Measurements from ENCODE around the gene RPS3. TPM values are rescaled to one million over a fixed set of nuclear protein-coding genes. Genes with fewer than 3 reads are reported as not detected.

The RPS3 gene
- total RNA-seq, 1 donor from 2014 or later: 7,110 TPM

DNA sequence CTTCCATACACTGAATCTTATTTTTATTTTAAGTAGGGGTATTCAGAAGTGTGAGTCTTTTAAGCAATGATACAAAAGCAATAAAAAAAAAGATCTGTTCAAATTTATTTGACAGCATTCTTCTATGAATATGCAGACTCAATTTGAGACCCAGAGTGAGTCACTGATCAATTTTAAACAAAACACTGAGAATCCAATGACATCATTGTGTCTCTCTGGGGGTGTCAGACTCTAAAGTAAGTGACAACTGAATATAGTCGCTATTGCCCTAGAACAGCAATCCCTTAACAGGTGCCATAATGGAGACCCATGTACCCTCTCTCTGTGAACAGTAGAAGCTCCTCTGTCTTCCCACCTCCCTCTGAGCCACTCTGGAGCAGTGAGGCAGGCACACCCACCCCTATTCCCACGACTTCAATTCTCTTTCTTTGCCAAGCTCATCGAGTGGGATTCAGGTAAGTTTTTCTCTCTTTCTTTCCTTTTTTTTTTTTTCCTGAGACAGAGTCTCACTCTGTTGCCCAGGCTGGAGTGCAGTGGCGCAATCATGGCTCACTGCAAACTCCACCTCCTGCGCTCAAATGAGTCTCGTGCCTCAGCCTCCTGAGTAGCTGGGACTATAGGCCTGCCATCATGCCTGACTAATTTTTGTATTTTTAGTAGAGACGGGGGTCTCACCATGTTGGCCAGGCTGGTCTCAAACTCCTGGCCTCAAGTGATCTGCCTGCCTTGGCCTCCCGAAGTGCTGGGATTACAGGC, 5.1 kb upstream of the RPS3 start:
- FAIRE-seq: no peak
- TF ChIP-seq, protein P1, sequence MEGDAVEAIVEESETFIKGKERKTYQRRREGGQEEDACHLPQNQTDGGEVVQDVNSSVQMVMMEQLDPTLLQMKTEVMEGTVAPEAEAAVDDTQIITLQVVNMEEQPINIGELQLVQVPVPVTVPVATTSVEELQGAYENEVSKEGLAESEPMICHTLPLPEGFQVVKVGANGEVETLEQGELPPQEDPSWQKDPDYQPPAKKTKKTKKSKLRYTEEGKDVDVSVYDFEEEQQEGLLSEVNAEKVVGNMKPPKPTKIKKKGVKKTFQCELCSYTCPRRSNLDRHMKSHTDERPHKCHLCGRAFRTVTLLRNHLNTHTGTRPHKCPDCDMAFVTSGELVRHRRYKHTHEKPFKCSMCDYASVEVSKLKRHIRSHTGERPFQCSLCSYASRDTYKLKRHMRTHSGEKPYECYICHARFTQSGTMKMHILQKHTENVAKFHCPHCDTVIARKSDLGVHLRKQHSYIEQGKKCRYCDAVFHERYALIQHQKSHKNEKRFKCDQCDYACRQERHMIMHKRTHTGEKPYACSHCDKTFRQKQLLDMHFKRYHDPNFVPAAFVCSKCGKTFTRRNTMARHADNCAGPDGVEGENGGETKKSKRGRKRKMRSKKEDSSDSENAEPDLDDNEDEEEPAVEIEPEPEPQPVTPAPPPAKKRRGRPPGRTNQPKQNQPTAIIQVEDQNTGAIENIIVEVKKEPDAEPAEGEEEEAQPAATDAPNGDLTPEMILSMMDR (IDR thresholded peaks at IDR 0.05; ENCODE audit: insufficient read depth, low read length, severe bottlenecking): no peak

DNA sequence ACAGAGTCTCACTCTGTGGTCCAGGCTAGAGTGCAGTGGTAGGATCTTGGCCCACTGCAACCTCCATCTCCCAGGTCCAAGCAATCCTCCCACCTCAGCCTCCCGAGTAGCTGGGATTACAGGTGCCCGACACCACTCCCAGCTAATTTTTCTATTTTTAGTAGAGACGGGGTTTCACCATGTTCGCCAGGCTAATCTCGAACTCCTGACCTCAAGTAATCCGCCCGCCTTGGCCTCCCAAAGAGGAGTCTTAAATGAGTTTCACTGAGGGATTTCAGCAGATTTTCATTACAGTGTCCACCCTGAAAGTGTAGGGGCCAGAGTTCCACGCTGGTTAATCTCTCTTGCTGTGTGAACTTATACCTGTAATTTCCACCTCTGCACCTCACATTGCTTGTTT, 412 bp upstream of the RPS3 start:
- FAIRE-seq (no peak), DNase-seq (ENCODE audit: low read depth) (no peak)
- TF ChIP-seq, protein P1 (IDR thresholded peaks at IDR 0.05; ENCODE audit: insufficient read depth, low read length, severe bottlenecking): no peak
- H3K4me3 ChIP-seq (ENCODE audit: low read depth, low read length): no peak overlapping the region
- H3K36me3 ChIP-seq (ENCODE audit: control insufficient read depth, insufficient read depth, low read length): peaks cover 22% of the 10 kb centered on the region
- no peaks in the 10 kb centered on the region for H3K27me3 ChIP-seq (ENCODE audit: control insufficient read depth, insufficient read depth, low read length)

More for the DNA sequence above, 5.1 kb upstream of the RPS3 start:
- H3K4me3 ChIP-seq (ENCODE audit: low read depth, low read length): no peak overlapping the region
- H3K36me3 ChIP-seq (ENCODE audit: control insufficient read depth, insufficient read depth, low read length): no peaks in the 10 kb centered on the region
- H3K27me3 ChIP-seq (ENCODE audit: control insufficient read depth, insufficient read depth, low read length): no peaks in the 10 kb centered on the region
- DNase-seq (ENCODE audit: low read depth): no peak

DNA sequence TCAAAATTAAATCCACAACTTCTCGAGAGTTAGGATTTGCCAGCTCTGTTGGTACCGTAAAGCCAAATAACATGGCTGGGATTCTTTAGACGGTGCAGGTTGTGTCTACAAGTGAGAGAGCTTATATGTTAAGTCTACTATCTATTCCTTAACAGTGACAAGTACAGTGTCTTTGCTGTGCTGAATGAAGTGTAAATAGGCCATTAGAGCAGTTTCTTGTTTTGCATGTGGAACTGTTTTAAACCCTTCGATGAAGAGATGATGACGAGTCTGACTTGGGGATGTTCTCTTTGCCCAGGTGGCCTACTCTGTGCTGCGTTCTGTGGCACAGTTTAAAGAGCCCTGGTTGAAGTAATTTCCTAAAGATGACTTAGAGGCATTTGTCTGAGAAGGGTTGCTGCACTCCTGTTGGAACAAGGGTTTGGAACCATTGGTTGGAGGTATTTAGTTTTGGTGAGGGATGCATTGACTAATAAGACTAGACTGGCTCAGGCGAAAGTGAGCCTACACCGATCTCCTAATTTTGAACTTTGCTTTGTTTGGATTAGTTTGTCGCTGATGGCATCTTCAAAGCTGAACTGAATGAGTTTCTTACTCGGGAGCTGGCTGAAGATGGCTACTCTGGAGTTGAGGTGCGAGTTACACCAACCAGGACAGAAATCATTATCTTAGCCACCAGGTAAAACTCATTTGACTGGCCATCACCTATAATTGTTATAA, 988 bp downstream of the RPS3 start:
- Histone ChIP-seq H3K4me3 (ENCODE audit: low read depth, low read length) (peak overlapping the region; percentile 80), H3K27me3 (ENCODE audit: control insufficient read depth, insufficient read depth, low read length) (no peaks in the 10 kb centered on the region), H3K36me3 (ENCODE audit: control insufficient read depth, insufficient read depth, low read length) (peaks cover 31% of the 10 kb centered on the region)
- peak; percentile 31 for DNase-seq (ENCODE audit: low read depth)
- no peak for FAIRE-seq
- TF ChIP-seq, protein P1 (IDR thresholded peaks at IDR 0.05; ENCODE audit: insufficient read depth, low read length, severe bottlenecking): no peak

DNA sequence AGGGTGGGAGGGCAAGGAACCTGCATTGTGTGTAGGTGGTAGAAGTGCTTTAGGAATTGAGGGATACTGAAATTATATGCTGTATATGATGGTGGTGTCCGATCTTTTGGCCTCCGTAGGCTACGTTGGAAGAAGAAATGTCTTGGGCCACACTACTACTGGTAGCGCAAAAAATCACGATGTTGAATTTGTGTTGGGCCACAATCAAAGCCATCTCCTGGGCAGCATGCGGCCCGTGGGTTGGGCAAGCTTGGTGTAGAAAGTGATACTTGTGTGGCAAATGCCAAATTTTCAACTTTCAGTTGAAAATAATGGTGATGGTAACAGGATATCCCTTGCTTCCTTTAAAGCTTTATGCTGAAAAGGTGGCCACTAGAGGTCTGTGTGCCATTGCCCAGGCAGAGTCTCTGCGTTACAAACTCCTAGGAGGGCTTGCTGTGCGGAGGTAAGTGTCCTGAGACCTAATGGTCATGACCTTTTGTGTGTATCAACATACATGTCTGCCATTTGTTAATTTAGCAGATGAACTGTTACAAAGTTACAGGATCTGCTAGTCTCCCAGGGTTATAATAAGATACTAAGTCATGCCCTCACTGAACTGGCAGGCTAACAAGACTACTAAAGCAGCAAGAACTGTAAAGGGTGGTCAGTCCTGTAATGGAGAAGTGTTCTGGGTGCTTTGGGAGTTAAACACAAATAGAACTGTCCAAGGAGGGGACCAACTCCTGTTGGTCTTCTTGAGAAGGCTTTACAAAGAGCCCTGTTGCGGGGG, 2.9 kb downstream of the RPS3 start:
- DNase-seq (ENCODE audit: low read depth): no peak
- H3K27me3 ChIP-seq (ENCODE audit: control insufficient read depth, insufficient read depth, low read length): no peaks in the 10 kb centered on the region
- peaks cover 34% of the 10 kb centered on the region for H3K36me3 ChIP-seq (ENCODE audit: control insufficient read depth, insufficient read depth, low read length)
- FAIRE-seq: no peak
- no peak overlapping the region for H3K4me3 ChIP-seq (ENCODE audit: low read depth, low read length)
- TF ChIP-seq, protein P1 (IDR thresholded peaks at IDR 0.05; ENCODE audit: insufficient read depth, low read length, severe bottlenecking): no peak

DNA sequence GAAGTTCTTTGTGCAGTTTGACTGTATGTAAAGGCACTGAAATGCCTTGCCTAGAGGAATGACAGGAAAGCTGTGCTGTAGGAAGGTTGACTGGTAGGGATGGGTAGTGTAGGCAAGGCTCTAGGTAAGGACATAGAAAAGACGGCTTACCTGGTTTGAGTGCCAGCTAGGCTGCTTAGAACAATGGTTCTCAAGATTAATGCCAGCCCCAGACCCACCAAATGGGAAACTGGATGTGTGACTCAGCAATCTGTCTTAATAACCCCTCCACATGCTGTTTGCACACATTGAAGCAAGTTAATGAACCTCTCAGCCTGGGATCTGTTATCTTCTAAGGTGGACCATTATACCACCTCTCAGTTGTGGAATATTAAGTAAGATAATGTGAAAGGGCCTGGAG, 3.7 kb downstream of the RPS3 start:
- no peak overlapping the region for H3K4me3 ChIP-seq (ENCODE audit: low read depth, low read length)
- FAIRE-seq: no peak
- peaks cover 34% of the 10 kb centered on the region for H3K36me3 ChIP-seq (ENCODE audit: control insufficient read depth, insufficient read depth, low read length)

More for the DNA sequence above, 3.7 kb downstream of the RPS3 start:
- DNase-seq (ENCODE audit: low read depth): no peak
- TF ChIP-seq, protein P1 (IDR thresholded peaks at IDR 0.05; ENCODE audit: insufficient read depth, low read length, severe bottlenecking): no peak
- H3K27me3 ChIP-seq (ENCODE audit: control insufficient read depth, insufficient read depth, low read length): no peaks in the 10 kb centered on the region

All from bronchial epithelial cell (primary cell).